IPS-NIHi11 (cell line): ENCODE data around the gene PADI4.
A peak's percentile ranks its signal among the peaks of the same experiment; 100 is the strongest.
"Not testable (repeated sequence)": the region's sequence is repeated elsewhere in the genome, so short reads cannot be mapped to it uniquely, and the experiment has no call there.

Experiments used
- DNase-seq: peaks from one replicate; pipeline ENCODE4 v3.0.0; 2012; ENCODE audit warnings: mixed read lengths, low spot score

PADI4 gene

GRCh38 chr1:17313530-17314309 is 5.7 kb downstream of the PADI4 start:
- DNase-seq, result no peak

GRCh38 chr1:17314491-17314971 is 6.5 kb downstream of the PADI4 start:
- no peak for DNase-seq

GRCh38 chr1:17315542-17316130 is 7.6 kb downstream of the PADI4 start:
- DNase-seq, result peak; percentile 65

- no peak for DNase-seq
Observed at GRCh38 chr1:17316704-17317103, 8.7 kb downstream of the PADI4 start.

- no peak for DNase-seq
Observed at GRCh38 chr1:17318262-17318661, 10.3 kb downstream of the PADI4 start.

- DNase-seq, result no peak
Observed at GRCh38 chr1:17319561-17320350, 11.8 kb downstream of the PADI4 start.

- not testable (repeated sequence) for DNase-seq
Observed at GRCh38 chr1:17321857-17322390, 13.9 kb downstream of the PADI4 start.

GRCh38 chr1:17328855-17329254 is 20.9 kb downstream of the PADI4 start:
- DNase-seq, result no peak

GRCh38 chr1:17329610-17330009 is 21.6 kb downstream of the PADI4 start:
- DNase-seq, result no peak

GRCh38 chr1:17330856-17331255 is 22.9 kb downstream of the PADI4 start:
- no peak for DNase-seq

- no peak for DNase-seq
Observed at GRCh38 chr1:17333081-17333480, 25.1 kb downstream of the PADI4 start.

- peak; percentile 80 for DNase-seq
Observed at GRCh38 chr1:17335821-17336710, 28.1 kb downstream of the PADI4 start.

GRCh38 chr1:17338706-17339493 is 30.9 kb downstream of the PADI4 start:
- no peak for DNase-seq

- DNase-seq, result no peak
Observed at GRCh38 chr1:17339521-17339920, 31.5 kb downstream of the PADI4 start.

GRCh38 chr1:17340358-17340757 is 32.4 kb downstream of the PADI4 start:
- DNase-seq, result no peak

GRCh38 chr1:17342014-17342441 is 34.0 kb downstream of the PADI4 start:
- DNase-seq, result no peak

GRCh38 chr1:17345506-17345905 is 37.5 kb downstream of the PADI4 start:
- DNase-seq, result not testable (repeated sequence)

- DNase-seq, result no peak
Observed at GRCh38 chr1:17346046-17346789, 38.2 kb downstream of the PADI4 start.

- no peak for DNase-seq
Observed at GRCh38 chr1:17347769-17348592, 40.0 kb downstream of the PADI4 start.
